Measurements from ENCODE around the gene MFSD2B.

GRCh38 chr2:24055750-24056149 lies 45.9 kb downstream of the MFSD2B start:
- TF ChIP-seq EZH2 (IDR thresholded peaks at IDR 0.05; ENCODE audit: borderline replicate concordance, insufficient read depth, low read depth, low read length, poor library complexity, severe bottlenecking), result no peak
- TF ChIP-seq, protein P1, sequence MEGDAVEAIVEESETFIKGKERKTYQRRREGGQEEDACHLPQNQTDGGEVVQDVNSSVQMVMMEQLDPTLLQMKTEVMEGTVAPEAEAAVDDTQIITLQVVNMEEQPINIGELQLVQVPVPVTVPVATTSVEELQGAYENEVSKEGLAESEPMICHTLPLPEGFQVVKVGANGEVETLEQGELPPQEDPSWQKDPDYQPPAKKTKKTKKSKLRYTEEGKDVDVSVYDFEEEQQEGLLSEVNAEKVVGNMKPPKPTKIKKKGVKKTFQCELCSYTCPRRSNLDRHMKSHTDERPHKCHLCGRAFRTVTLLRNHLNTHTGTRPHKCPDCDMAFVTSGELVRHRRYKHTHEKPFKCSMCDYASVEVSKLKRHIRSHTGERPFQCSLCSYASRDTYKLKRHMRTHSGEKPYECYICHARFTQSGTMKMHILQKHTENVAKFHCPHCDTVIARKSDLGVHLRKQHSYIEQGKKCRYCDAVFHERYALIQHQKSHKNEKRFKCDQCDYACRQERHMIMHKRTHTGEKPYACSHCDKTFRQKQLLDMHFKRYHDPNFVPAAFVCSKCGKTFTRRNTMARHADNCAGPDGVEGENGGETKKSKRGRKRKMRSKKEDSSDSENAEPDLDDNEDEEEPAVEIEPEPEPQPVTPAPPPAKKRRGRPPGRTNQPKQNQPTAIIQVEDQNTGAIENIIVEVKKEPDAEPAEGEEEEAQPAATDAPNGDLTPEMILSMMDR (IDR thresholded peaks at IDR 0.05), result no peak

All from B cell (primary cell).